ENCODE results near the gene PRIMA1. TPM values are rescaled to one million over a fixed set of nuclear protein-coding genes. Genes with fewer than 3 reads are reported as not detected.

Gene PRIMA1
- total RNA-seq, 2 donors from 2014 or later = 10.0 to 20.8 TPM

GRCh38 chr14:93793555-93794324, 5.5 kb upstream of the PRIMA1 start:
- DNase-seq = no peak
- no peak overlapping the region for H3K4me3 Mint-ChIP-seq
- Histone ChIP-seq H3K4me1 (ENCODE audit: control insufficient read depth, insufficient read depth, low read length) (peaks cover 14% of the 10 kb centered on the region), H3K4me3 (ENCODE audit: low read length) (no peak overlapping the region), H3K36me3 (ENCODE audit: control insufficient read depth, insufficient read depth, low read length) (no peaks in the 10 kb centered on the region), H3K9ac (ENCODE audit: extremely low read depth, low read length, poor library complexity, severe bottlenecking) (no peak overlapping the region), H3K27me3 (ENCODE audit: control insufficient read depth, insufficient read depth, low read length, poor library complexity, severe bottlenecking) (no peaks in the 10 kb centered on the region), H3K27ac (ENCODE audit: low read depth, low read length) (no peak overlapping the region), H3K9me3 (ENCODE audit: control insufficient read depth, low read length) (no peaks in the 10 kb centered on the region)
- H3K36me3 Mint-ChIP-seq (ENCODE audit: low read depth) = no peaks in the 10 kb centered on the region
- WGBS, 2 experiments (ENCODE audit: insufficient coverage in 1 of 2, insufficient read length in 1 of 2) = 79 to 86% methylated on average over 8 to 10 of the region's 10 CpGs
- H3K9me3 Mint-ChIP-seq = peaks cover 2% of the 10 kb centered on the region
- H3K27me3 Mint-ChIP-seq (ENCODE audit: insufficient read depth) = peaks cover 18% of the 10 kb centered on the region
- H3K4me1 Mint-ChIP-seq = peaks cover 21% of the 10 kb centered on the region
- no peak for TF ChIP-seq CTCF (conservative IDR thresholded peaks at IDR 0.05)
- no peak overlapping the region for H3K27ac Mint-ChIP-seq

- Mint-ChIP-seq H3K9me3 (peaks cover 2% of the 10 kb centered on the region), H3K4me1 (peaks cover 28% of the 10 kb centered on the region), H3K27ac (no peak overlapping the region), H3K27me3 (ENCODE audit: insufficient read depth) (peaks cover 27% of the 10 kb centered on the region), H3K4me3 (no peak overlapping the region), H3K36me3 (ENCODE audit: low read depth) (no peaks in the 10 kb centered on the region)
- Histone ChIP-seq H3K27me3 (ENCODE audit: control insufficient read depth, insufficient read depth, low read length, poor library complexity, severe bottlenecking) (no peaks in the 10 kb centered on the region), H3K36me3 (ENCODE audit: control insufficient read depth, insufficient read depth, low read length) (no peaks in the 10 kb centered on the region), H3K9ac (ENCODE audit: extremely low read depth, low read length, poor library complexity, severe bottlenecking) (no peak overlapping the region), H3K27ac (ENCODE audit: low read depth, low read length) (no peak overlapping the region), H3K4me3 (ENCODE audit: low read length) (no peak overlapping the region), H3K4me1 (ENCODE audit: control insufficient read depth, insufficient read depth, low read length) (peaks cover 14% of the 10 kb centered on the region), H3K9me3 (ENCODE audit: control insufficient read depth, low read length) (no peaks in the 10 kb centered on the region)
- TF ChIP-seq CTCF (conservative IDR thresholded peaks at IDR 0.05) = no peak
- no peak for DNase-seq
- WGBS, 2 experiments (ENCODE audit: insufficient coverage in 1 of 2, insufficient read length in 1 of 2) = 88 to 91% methylated on average over 2 to 3 of the region's 3 CpGs
Observed at GRCh38 chr14:93792391-93792790, 4.1 kb upstream of the PRIMA1 start.

GRCh38 chr14:93790966-93791365, 2.7 kb upstream of the PRIMA1 start:
- peaks cover 36% of the 10 kb centered on the region for H3K27me3 Mint-ChIP-seq (ENCODE audit: insufficient read depth)
- WGBS, 2 experiments (ENCODE audit: insufficient coverage in 1 of 2, insufficient read length in 1 of 2) = 68 to 84% methylated on average over 5 of the region's 5 CpGs
- Histone ChIP-seq H3K9ac (ENCODE audit: extremely low read depth, low read length, poor library complexity, severe bottlenecking) (no peak overlapping the region), H3K4me1 (ENCODE audit: control insufficient read depth, insufficient read depth, low read length) (peaks cover 14% of the 10 kb centered on the region), H3K4me3 (ENCODE audit: low read length) (no peak overlapping the region), H3K9me3 (ENCODE audit: control insufficient read depth, low read length) (no peaks in the 10 kb centered on the region), H3K27me3 (ENCODE audit: control insufficient read depth, insufficient read depth, low read length, poor library complexity, severe bottlenecking) (peaks cover 5% of the 10 kb centered on the region), H3K36me3 (ENCODE audit: control insufficient read depth, insufficient read depth, low read length) (no peaks in the 10 kb centered on the region), H3K27ac (ENCODE audit: low read depth, low read length) (no peak overlapping the region)
- H3K9me3 Mint-ChIP-seq = peaks cover 2% of the 10 kb centered on the region
- H3K27ac Mint-ChIP-seq = no peak overlapping the region
- no peak for TF ChIP-seq CTCF (conservative IDR thresholded peaks at IDR 0.05)
- DNase-seq = no peak
- H3K36me3 Mint-ChIP-seq (ENCODE audit: low read depth) = peaks cover 2% of the 10 kb centered on the region
- peaks cover 38% of the 10 kb centered on the region for H3K4me1 Mint-ChIP-seq
- H3K4me3 Mint-ChIP-seq = no peak overlapping the region

All from endodermal cell (in vitro differentiated cells).